Stimulated activated CD4-positive, alpha-beta T cell treated with anti-CD3 and anti-CD28 coated beads, Interleukin-1b, Interleukin-23, amount 100 ng/mL, for 24 hours (primary cell): ENCODE results near the gene AQP12A.

Experiments used
- DNase-seq, 4 experiments: peaks; one replicate each; pipeline ENCODE4 v3.0.0-alpha.2; 2020; ENCODE audit warnings: low read depth in 4 of 4, low spot score in 1 of 4

The AQP12A gene

DNA sequence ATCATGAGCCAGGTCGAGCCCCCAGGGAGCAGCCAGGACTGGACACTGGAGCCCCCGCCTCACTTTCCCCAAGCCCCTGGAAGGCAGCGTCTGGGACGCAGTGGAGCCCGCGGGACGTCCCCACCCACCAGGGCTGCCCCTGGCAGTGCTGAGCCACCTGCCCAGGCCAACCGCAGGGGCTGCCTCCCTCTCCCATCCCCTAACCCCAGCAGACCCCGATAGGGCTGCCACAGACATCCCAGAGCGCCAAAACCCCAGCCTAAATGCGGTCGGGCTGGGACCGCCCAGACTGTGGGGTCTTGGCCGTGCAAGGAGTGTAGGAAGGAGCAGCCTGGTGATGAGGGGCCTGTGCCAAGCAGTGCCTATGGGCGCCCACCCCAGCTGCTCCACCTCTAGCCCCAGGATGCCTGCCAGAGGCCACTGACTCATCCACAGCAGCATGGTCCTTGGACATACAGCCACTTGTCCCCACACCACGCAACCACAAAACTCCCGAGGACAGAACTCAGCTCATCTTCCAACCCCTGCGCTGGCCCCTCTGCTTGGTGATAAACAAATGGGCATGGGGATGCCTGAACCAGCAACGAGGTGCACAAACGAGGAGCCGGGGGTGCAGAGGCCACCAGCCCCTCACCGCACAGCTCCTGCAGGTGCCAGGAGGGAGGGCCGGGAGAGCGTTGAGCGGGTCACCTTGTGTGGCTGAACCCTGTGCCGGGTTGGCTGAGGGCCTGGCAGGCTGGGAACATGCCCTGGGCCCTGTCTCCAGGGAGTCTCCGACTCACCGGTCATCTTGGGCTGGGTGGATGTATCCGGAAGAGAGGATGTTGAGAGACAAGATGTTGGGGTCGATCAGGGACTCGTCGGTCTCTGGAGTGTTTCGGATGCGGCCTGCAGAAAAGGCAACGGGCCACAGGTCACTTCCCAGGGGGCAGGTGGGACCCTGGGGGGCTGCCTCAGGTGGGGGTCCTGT is 44.9 kb downstream of the AQP12A start:
- DNase-seq: no peak

DNA sequence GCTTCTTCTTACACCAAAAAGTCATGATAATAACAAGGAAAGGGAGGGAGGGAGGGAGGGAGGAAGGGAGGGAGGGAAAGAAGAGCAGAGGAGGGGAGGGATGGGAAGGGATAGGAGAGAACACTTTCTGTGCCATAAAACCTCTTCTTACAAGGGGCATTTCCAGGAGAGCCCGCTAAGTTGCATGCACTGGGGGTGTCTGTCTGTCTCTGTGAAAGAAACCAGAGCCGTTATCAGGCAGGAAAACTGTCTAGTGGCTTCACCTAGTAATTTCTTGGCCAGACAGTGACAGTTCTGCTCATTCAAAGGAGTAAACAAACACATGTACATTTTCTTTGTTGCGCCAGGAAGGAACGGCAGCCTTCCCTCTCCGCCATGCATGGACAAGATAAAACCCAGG is 45.8 kb downstream of the AQP12A start:
- no peak for DNase-seq

DNA sequence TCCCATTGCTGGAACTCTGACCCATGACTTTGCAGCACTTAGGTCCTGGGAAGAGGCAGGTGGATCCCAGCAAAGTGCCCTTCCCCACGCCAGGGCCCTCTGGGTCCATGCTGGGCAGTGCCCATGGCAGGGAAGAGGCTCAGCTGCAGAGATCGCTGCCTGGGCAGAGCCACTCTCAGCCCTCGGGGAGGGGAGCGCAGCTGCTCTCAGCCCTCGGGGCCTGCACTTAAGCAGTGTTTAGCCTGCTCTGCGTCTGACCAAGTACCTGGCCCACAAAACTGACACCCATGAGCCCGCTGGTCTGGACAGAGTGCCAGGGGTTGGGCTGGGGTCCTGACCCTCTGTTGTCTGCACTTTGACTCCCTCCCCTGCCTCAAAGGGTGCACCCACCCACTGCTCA is 46.3 kb downstream of the AQP12A start:
- no peak for DNase-seq

DNA sequence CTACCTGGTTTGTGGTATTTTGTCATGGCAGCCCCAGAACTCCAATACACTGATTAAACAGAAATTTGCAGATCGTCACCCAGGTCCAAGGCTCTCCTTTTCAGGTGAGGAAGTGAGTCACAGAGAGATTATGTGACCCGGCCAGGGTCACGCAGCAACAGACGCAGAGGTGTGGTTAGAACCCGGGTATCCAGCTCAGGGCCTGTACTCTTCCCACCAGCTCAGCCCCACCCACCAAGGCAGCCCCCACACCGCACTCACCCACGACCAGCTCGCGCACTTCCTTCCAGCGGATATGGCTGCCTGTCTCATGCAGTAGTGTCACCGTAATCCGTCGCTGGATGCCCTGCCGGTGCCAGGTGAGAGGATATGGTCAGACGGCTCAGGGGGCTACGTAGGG is 48.1 kb downstream of the AQP12A start:
- peak in 1 of 4 experiments; percentile 16 for DNase-seq

DNA sequence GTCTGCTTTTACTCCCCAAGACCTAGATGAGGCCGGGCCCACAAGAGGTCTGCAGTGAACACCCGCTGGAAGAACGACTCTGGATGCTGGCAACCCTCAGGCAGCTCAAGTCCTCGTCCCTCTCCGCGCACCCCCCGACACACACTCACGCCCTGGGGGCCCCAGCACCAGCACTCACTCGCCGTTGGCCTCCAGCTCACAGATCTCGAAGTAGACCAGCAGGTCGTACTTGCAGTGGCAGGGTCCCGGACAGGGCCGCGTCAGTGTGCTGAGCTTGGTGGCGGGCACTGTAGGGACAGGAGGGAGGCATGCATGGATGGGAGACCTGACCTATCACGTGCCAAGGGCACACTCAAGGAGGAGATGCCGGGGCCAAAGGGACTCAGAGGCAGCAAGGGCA is 49.4 kb downstream of the AQP12A start:
- no peak for DNase-seq

DNA sequence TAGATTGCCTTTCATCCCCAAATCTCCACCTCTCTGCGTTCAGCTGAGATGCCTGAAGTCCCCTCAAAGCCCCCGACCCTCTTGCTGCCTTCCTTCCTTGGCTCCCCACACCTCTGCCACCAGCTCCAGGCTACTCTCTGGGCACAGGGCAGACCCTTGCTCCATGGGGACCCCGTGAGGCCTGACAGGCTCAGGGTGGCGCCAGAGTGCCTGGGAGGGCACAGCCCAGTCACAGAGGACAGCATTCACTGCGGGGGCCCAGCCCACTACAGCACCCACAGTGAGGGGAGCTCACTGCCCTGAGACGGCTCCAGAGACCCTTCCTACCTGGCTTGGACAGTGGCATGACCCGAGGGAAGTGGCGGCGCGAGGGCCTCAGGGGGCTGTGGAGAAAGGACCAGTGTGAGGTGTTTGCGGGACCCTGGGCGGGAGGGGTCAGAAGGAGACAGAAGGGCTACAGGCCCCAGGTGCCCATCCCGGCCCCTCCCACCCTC is 51.0 kb downstream of the AQP12A start:
- no peak for DNase-seq

DNA sequence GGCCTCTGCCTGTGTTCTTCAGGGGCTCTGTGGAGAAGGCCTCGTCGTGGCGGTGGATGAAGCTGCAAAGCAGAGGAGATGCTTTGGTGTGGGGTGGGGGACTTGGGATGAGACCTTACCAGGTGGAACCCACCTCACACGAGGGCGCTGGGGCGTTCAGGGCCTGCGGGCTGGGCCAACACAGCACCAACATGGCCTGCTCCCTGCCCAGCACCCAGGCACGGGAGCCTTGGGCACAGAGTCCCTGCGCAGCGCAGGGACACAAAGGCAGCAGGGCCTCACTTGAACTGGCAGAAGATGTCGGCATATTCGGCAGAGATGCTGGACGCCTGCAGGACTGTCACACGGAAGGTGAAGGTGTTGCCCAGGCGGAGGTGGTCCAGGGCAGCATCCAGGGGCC is 53.8 kb downstream of the AQP12A start:
- no peak for DNase-seq

DNA sequence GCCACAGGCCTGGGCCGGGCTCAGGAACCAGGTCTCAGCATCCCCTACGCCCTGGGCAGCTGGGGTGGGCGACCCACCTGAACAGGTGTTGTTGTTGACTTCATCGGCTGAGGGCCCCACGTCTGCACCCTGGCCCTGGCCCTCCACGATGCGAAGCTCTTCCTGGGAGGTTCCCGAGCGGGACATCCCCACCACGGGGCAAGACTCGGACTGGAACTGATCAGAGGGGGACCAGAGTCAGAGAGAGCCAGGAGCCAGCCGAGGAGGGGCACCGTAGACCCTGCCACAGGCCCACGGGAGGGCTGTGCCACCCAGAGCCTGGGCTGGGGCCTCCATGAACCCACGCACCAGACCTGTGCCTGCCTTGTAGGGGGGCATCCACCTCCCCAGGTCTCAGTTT is 54.3 kb downstream of the AQP12A start:
- DNase-seq: no peak

DNA sequence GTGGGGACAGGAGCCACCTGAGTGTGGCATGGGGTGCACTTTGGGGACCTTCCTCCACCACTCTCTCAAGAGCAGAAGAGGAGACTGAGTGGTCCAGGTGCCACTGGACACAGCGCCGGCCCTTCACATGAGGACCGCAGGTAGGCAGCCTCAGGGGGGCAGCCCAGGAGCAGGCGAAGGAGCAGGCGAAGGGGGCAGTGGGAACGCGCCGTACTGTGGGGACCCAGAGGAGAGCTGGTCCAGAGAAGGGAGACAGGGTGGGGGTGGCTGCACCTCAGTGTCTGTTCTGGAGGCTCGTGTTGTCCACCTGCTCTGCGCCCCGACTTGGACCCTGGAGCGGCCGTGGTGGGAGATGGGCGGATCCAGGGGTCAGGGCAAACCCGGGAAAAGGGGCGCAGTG is 55.0 kb downstream of the AQP12A start:
- DNase-seq: no peak

DNA sequence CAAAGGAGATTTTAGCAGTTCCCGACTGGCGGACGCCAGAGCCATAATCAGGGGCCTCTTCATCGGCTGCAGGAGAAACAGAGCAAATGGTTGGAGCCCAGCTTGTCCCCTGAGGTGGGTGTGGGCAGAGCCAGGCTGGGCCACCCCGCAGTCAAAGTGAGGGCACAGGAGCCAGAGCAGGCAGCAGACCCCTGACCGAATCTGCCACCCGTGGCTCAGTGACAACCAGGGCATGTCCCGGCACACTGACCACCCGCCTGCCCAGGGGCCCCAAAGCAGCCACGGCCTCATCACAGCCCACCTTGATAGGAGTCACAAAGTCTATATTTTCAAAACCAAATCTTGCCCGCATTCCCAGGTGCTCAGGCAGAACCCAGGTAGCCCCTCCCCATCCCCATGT is 55.6 kb downstream of the AQP12A start:
- DNase-seq: no peak
